ENCODE data around the gene KIF16B.

The KIF16B gene

GRCh38 chr20:16399801-16400200, 173.4 kb downstream of the KIF16B start:
- Histone ChIP-seq H3K4me3 (replicated peaks; ENCODE audit: low read depth, low read length) (no peak overlapping the region), H3K27me3 (replicated peaks; ENCODE audit: control insufficient read depth, insufficient read depth, low read length) (no peaks in the 10 kb centered on the region), H3K36me3 (ENCODE audit: control insufficient read depth, insufficient read depth, low read length) (no peaks in the 10 kb centered on the region)
- TF ChIP-seq, protein P1, sequence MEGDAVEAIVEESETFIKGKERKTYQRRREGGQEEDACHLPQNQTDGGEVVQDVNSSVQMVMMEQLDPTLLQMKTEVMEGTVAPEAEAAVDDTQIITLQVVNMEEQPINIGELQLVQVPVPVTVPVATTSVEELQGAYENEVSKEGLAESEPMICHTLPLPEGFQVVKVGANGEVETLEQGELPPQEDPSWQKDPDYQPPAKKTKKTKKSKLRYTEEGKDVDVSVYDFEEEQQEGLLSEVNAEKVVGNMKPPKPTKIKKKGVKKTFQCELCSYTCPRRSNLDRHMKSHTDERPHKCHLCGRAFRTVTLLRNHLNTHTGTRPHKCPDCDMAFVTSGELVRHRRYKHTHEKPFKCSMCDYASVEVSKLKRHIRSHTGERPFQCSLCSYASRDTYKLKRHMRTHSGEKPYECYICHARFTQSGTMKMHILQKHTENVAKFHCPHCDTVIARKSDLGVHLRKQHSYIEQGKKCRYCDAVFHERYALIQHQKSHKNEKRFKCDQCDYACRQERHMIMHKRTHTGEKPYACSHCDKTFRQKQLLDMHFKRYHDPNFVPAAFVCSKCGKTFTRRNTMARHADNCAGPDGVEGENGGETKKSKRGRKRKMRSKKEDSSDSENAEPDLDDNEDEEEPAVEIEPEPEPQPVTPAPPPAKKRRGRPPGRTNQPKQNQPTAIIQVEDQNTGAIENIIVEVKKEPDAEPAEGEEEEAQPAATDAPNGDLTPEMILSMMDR (IDR thresholded peaks at IDR 0.05; ENCODE audit: insufficient read depth, low read length, poor library complexity, severe bottlenecking): no peak
- DNase-seq (ENCODE audit: extremely low read depth, insufficient read length): no peak

DNA sequence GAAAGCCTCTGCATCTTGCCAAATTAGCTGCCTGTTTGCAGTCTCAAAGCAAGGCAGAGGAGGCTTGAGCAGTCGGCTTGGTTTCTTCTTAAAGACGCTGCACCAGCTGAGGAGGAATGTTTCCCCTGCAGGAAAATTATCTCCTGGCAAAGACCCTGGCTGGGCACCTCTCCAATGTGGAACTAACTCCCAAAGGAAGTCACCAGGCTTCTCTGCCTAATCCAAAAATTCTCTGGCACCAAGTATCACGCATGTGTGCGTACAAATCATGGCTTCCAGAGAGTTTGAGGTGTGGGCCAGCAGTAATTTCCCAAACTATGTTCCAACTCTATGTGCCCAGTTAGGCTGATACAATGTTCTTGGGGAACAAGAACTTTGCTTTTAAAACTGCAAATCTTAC, 176.2 kb downstream of the KIF16B start:
- TF ChIP-seq, protein P1 (IDR thresholded peaks at IDR 0.05; ENCODE audit: insufficient read depth, low read length, poor library complexity, severe bottlenecking): no peak

DNA sequence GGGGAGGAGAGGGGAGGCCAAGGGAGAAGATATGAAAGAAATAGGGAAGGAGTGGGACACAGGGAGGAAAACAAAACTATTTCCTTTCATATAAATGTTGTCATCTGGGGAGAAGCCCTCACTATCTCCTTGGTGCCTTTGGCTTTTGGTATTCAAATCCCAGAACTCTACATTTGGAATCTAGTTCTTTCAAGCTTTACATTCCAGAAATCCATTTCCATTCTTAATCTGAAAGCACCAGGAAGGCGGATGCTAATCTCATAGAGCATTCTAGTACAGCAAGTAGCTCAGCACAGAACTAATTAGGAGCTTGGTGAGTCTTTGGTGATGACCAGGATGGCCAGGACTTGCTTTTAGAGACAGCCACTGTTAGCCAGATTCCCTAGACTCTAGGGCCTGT, 177.9 kb downstream of the KIF16B start:
- H3K27me3 ChIP-seq (replicated peaks; ENCODE audit: control insufficient read depth, insufficient read depth, low read length): no peaks in the 10 kb centered on the region
- TF ChIP-seq, protein P1 (IDR thresholded peaks at IDR 0.05; ENCODE audit: insufficient read depth, low read length, poor library complexity, severe bottlenecking): no peak
- no peak overlapping the region for H3K4me3 ChIP-seq (replicated peaks; ENCODE audit: low read depth, low read length)
- no peaks in the 10 kb centered on the region for H3K36me3 ChIP-seq (ENCODE audit: control insufficient read depth, insufficient read depth, low read length)
- no peak for DNase-seq (ENCODE audit: extremely low read depth, insufficient read length)

More for the DNA sequence above, 176.2 kb downstream of the KIF16B start:
- no peak for DNase-seq (ENCODE audit: extremely low read depth, insufficient read length)
- Histone ChIP-seq H3K27me3 (replicated peaks; ENCODE audit: control insufficient read depth, insufficient read depth, low read length) (no peaks in the 10 kb centered on the region), H3K36me3 (ENCODE audit: control insufficient read depth, insufficient read depth, low read length) (no peaks in the 10 kb centered on the region), H3K4me3 (replicated peaks; ENCODE audit: low read depth, low read length) (no peak overlapping the region)

- DNase-seq (ENCODE audit: extremely low read depth, insufficient read length): no peak
- Histone ChIP-seq H3K27me3 (replicated peaks; ENCODE audit: control insufficient read depth, insufficient read depth, low read length) (no peaks in the 10 kb centered on the region), H3K4me3 (replicated peaks; ENCODE audit: low read depth, low read length) (no peak overlapping the region), H3K36me3 (ENCODE audit: control insufficient read depth, insufficient read depth, low read length) (no peaks in the 10 kb centered on the region)
- TF ChIP-seq, protein P1 (IDR thresholded peaks at IDR 0.05; ENCODE audit: insufficient read depth, low read length, poor library complexity, severe bottlenecking): no peak
These were observed 178.5 kb downstream of the KIF16B start for GRCh38 chr20:16394784-16395183.

DNA sequence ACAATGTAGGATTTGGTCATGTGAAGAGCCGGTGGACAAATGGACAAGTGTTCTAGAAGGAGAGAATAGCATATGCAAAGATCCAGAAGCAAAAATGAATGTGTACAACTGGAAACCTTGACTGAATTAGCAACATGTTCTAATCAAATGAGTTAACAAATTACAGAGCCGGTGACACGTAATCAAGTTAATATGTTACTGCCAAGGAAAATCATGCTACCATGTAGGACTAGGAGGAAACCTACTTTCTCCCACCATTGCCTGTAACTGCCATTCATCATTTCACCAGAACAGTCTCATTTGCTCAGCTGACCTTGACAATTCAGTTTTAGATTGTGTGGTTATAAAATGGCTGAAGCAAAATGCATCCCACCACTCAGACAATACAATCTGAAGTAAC, 179.4 kb downstream of the KIF16B start:
- H3K36me3 ChIP-seq (ENCODE audit: control insufficient read depth, insufficient read depth, low read length): no peaks in the 10 kb centered on the region
- DNase-seq (ENCODE audit: extremely low read depth, insufficient read length): no peak
- no peak overlapping the region for H3K4me3 ChIP-seq (replicated peaks; ENCODE audit: low read depth, low read length)
- H3K27me3 ChIP-seq (replicated peaks; ENCODE audit: control insufficient read depth, insufficient read depth, low read length): no peaks in the 10 kb centered on the region
- TF ChIP-seq, protein P1 (IDR thresholded peaks at IDR 0.05; ENCODE audit: insufficient read depth, low read length, poor library complexity, severe bottlenecking): no peak

DNA sequence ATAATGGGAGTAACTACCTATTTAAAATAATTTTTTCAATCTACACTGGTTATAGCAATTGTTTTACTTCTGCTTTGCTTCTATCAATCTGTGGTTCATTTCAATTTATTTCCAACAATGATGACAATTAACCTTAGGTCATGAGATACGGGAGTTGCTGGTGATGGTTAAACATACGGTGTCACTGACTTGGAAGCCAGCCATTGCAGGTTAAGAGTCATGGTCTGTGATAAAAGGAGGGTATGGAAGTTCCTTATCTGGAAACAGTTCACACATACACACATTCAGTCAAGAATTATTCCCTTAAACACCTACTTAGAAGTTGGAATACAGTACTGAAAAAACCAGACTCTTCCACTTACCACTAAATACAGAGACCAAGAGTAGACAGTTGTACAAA, 180.0 kb downstream of the KIF16B start:
- DNase-seq (ENCODE audit: extremely low read depth, insufficient read length): no peak
- no peaks in the 10 kb centered on the region for H3K36me3 ChIP-seq (ENCODE audit: control insufficient read depth, insufficient read depth, low read length)
- H3K27me3 ChIP-seq (replicated peaks; ENCODE audit: control insufficient read depth, insufficient read depth, low read length): no peaks in the 10 kb centered on the region
- TF ChIP-seq, protein P1 (IDR thresholded peaks at IDR 0.05; ENCODE audit: insufficient read depth, low read length, poor library complexity, severe bottlenecking): no peak
- no peak overlapping the region for H3K4me3 ChIP-seq (replicated peaks; ENCODE audit: low read depth, low read length)
